Measurements from ENCODE around the gene HECA. TPM values are rescaled to one million over a fixed set of nuclear protein-coding genes. Genes with fewer than 3 reads are reported as not detected.

Gene HECA
- polyA plus RNA-seq, 3 donors, result 2.1 to 28.7 (median 3.3) TPM

DNA sequence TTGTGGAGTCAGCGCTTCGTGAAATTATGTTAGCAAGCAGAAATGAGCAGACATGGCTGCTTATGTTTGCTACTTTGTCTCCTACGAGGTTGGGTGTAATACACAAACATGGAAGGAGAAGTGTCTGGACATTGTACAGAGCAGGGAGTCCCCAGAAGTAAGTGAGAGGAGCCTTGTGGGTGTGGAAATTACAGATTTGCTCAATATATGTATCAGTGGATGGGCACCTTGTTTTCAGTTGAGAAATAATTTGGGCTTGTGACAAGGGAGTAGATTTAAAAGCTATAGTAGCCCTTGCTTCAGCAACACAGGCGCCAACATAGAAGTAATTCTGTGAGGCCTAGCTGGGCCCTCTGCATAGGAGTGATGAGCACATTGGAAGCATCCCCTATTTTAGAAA lies 49.2 kb downstream of the HECA start:
- TF ChIP-seq CTCF (IDR thresholded peaks at IDR 0.05), result no peak
- Histone ChIP-seq H3K27ac (ENCODE audit: low read depth in 1 of 2, low read length in 2 of 2) (no peak overlapping the region), H2AFZ (ENCODE audit: insufficient read depth, low read depth, low read length, poor library complexity, severe bottlenecking) (no peak overlapping the region), H3K4me3 (replicated peaks in 1 of 3; ENCODE audit: low read depth in 2 of 3, low read length in 3 of 3) (no peak overlapping the region), H4K20me1 (ENCODE audit: insufficient read depth, low read length) (peaks cover 15% of the 10 kb centered on the region), H3K9me3 (replicated peaks in 1 of 2; ENCODE audit: control insufficient read depth in 1 of 2, insufficient read depth in 1 of 2, low read length in 2 of 2) (no peaks in the 10 kb centered on the region), H3K9ac (ENCODE audit: insufficient read depth, low read length, poor library complexity, severe bottlenecking) (no peak overlapping the region), H3K36me3 (replicated peaks in 1 of 2; ENCODE audit: control insufficient read depth in 1 of 2, insufficient read depth in 2 of 2, low read length in 2 of 2) (peaks cover 23 to 37% of the 10 kb centered on the region in 2 donors), H3K27me3 (ENCODE audit: control insufficient read depth in 2 of 2, insufficient read depth in 2 of 2, low read length in 2 of 2) (no peaks in the 10 kb centered on the region), H3K4me2 (replicated peaks; ENCODE audit: extremely low read depth, low read length, poor library complexity, severe bottlenecking) (no peak overlapping the region), H3K4me1 (ENCODE audit: control insufficient read depth in 1 of 2, insufficient read depth in 2 of 2, low read length in 2 of 2) (no peaks in the 10 kb centered on the region), H3K79me2 (ENCODE audit: insufficient read depth, low read length) (no peaks in the 10 kb centered on the region)
- Mint-ChIP-seq H3K4me3 (no peak overlapping the region), H3K9me3 (no peaks in the 10 kb centered on the region), H3K27ac (peak overlapping the region in 2 of 7 donors; percentile 6 to 18), H3K4me1 (no peaks in the 10 kb centered on the region), H3K27me3 (ENCODE audit: low read depth in 3 of 3) (peaks cover 0 to 3% (median 1%) of the 10 kb centered on the region in 3 donors), H3K36me3 (peaks cover 23 to 48% of the 10 kb centered on the region in 2 donors)
- intact Hi-C loops (cut with micrococcal nuclease), result no loop called here
- DNase-seq, result peak in 1 of 3 donors; percentile 67
- WGBS (ENCODE audit: insufficient coverage), result 100% methylated on average over 2 of the region's 4 CpGs

- H3K36me3 ChIP-seq (replicated peaks in 1 of 2; ENCODE audit: control insufficient read depth in 1 of 2, insufficient read depth in 2 of 2, low read length in 2 of 2), result peaks cover 19 to 33% of the 10 kb centered on the region in 2 donors
- intact Hi-C loops (cut with micrococcal nuclease), result no loop called here
- H3K27me3 Mint-ChIP-seq (ENCODE audit: low read depth in 3 of 3), result peaks cover 0 to 3% (median 1%) of the 10 kb centered on the region in 3 donors
- DNase-seq, result no peak
- no CpG with 5 or more reads among the region's 3 CpGs for WGBS (ENCODE audit: insufficient coverage)
- H3K79me2 ChIP-seq (ENCODE audit: insufficient read depth, low read length), result no peaks in the 10 kb centered on the region
- H3K4me3 Mint-ChIP-seq, result no peak overlapping the region
- H3K4me2 ChIP-seq (replicated peaks; ENCODE audit: extremely low read depth, low read length, poor library complexity, severe bottlenecking), result no peak overlapping the region
- no peaks in the 10 kb centered on the region for H3K9me3 ChIP-seq (replicated peaks in 1 of 2; ENCODE audit: control insufficient read depth in 1 of 2, insufficient read depth in 1 of 2, low read length in 2 of 2)
- peak overlapping the region in 1 of 7 donors; percentile 6 for H3K27ac Mint-ChIP-seq
- peaks cover 19 to 44% of the 10 kb centered on the region in 2 donors for H3K36me3 Mint-ChIP-seq
- H3K4me3 ChIP-seq (replicated peaks in 1 of 3; ENCODE audit: low read depth in 2 of 3, low read length in 3 of 3), result no peak overlapping the region
- no peaks in the 10 kb centered on the region for H3K4me1 ChIP-seq (ENCODE audit: control insufficient read depth in 1 of 2, insufficient read depth in 2 of 2, low read length in 2 of 2)
- H3K27me3 ChIP-seq (ENCODE audit: control insufficient read depth in 2 of 2, insufficient read depth in 2 of 2, low read length in 2 of 2), result no peaks in the 10 kb centered on the region
- no peak overlapping the region for H3K9ac ChIP-seq (ENCODE audit: insufficient read depth, low read length, poor library complexity, severe bottlenecking)
- H2AFZ ChIP-seq (ENCODE audit: insufficient read depth, low read depth, low read length, poor library complexity, severe bottlenecking), result no peak overlapping the region
- no peaks in the 10 kb centered on the region for H3K9me3 Mint-ChIP-seq
- no peak for TF ChIP-seq CTCF (IDR thresholded peaks at IDR 0.05)
- H3K4me1 Mint-ChIP-seq, result no peaks in the 10 kb centered on the region
- no peak overlapping the region for H3K27ac ChIP-seq (ENCODE audit: low read depth in 1 of 2, low read length in 2 of 2)
- H4K20me1 ChIP-seq (ENCODE audit: insufficient read depth, low read length), result peaks cover 11% of the 10 kb centered on the region
These were observed 49.6 kb downstream of the HECA start for GRCh38 chr6:139184459-139184858.
